ELR (cell line): ENCODE data around the gene HOXC11.

Experiments
- DNase-seq: peaks from one replicate; pipeline ENCODE4 v3.0.0-alpha.2; 2015; ENCODE audit warnings: low read depth

Gene HOXC11

DNA sequence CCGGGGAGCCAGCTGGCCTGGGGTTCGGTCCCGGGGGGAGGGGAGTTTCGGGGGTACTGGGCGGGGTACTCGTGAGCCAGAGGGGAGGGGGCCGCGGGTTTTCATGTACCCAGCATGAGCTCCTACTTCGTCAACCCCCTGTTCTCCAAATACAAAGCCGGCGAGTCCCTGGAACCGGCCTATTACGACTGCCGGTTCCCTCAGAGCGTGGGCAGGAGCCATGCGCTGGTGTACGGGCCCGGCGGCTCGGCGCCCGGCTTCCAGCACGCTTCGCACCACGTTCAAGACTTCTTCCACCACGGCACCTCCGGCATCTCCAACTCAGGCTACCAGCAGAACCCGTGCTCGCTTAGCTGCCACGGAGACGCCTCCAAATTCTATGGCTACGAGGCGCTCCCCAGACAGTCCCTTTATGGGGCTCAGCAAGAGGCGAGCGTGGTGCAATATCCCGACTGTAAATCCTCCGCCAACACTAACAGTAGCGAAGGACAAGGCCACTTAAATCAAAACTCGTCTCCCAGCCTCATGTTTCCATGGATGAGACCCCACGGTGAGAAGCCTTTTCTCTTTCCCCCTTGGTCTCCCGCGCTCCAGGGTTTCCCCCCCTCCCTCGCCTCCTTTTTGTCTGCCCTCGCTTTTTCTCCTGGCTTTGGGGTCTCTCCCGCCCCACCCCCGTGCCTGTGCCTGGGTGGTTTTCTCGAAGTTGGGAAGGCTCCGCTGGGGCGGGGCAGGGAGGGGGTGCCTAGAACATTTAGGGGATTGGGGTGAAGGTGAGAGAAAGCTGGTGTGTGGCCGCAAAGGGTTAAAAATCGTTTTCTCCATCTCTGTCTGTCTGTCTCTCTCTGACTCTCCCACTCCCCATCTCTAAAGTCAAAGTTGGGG is 36.5 kb downstream of the HOXC11 start:
- peak; percentile 57 for DNase-seq

DNA sequence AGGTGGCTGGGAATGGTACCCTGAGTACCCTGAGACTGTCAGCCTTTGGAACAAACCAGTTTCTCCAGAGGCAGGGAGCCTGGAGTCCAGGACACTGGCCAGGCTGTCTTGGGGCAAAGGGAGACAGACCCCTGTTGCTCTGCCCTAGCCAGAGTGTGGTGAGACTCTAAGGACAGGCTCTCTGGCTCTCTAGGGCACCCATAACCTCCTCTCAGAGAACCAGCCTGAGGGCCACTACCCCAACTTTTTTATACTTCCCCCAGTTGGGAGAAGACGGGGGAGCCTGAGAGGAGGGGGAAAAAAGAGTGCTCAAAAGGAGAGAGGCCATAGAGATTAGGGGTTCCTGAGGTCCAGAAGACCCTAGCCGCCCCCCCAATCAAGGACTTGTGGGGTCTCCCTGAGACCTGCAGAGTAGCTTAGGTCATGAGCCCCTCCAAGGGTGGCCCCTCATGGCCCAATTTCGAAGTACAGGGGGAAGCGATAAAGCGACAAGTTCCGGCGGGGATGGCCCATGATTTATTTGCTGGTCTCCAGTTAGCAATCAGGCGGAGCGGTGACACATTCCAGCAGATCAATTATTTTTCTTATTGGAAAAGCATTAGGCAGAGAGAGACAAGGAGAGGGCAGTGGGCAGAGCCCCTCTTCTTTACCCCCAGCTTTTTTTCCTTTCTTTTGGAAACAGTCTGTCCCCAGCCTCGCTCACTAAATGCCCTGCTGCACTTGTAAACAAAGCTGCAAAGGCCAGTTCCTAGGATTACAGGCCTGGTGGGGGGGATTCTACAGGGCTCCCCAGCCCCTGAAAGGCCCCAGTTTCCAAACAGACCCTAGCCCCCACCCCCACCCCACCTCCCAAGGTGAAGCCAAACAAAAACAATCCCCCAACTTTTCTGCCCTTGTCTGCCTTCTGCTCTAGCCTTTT is 37.4 kb downstream of the HOXC11 start:
- no peak for DNase-seq

GRCh38 chr12:54010972-54011664 is 38.2 kb downstream of the HOXC11 start:
- DNase-seq = no peak

GRCh38 chr12:54011665-54012532 is 39.0 kb downstream of the HOXC11 start:
- DNase-seq = no peak

DNA sequence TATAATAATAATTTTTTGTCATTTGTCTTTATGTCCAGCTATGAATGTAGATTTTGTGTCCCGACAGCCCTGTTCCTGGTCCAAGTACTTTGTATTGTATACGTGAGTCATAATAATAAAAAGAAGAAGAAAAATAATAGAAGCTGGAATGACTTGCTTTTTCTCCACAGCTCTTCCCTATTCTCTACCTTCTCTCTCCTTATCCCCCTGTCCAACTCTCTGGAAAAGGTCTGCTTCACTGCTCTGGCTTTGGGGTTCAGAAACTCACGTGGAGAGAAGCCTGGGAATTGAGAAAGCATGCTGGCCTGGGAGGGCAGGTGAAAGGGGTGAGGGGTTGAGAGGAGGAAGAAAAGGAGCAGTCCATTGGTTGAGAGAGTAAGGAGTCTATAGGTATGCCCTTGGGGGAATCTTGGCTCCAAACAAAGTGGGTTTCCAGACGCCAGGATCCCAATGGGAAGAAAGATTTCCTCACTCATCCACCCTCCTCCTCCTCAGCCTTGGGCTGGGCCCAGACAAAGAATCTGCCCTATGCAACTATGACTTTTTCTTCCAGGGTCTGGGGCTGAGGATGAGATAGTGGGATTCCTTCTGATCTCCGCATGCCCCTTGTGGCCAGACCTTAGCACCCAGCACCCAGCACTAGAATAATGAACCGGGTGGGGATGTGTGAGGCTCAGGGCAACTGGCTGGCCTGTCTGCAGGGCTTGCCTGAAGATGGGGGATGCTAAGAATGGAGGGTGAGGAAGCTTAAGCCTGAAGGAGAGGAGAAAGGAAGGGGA is 39.9 kb downstream of the HOXC11 start:
- no peak for DNase-seq

DNA sequence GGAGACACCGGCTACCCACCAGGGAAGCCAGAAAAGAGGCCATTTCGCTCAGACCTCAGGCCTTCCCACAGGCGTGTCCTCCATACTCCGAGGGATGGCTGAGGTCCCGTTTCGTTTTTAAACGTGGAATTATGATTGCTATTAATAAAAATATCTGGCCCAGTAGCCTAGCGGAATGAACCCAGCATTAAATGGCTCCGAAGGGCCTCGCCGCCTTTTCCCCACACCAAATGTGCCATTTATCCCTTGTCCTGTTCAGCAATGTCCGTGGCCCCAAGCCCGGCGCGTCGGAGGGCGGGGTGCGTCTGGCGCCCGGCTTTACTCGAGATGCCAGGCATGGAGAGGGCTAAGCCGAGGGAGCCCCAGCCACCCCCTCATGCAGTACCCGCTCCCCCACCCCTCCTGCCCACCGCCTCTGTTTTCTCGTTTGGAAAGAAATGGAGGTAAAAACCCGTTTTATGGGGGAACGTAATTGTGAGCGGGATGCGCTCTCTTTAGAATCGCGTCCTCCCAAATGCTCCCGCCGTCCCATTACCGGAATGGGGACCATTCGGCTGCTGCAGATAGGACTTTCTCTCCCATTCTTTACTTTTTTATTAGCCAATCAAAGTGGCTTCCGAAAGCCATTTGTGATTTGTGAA is 41.6 kb downstream of the HOXC11 start:
- DNase-seq = no peak

DNA sequence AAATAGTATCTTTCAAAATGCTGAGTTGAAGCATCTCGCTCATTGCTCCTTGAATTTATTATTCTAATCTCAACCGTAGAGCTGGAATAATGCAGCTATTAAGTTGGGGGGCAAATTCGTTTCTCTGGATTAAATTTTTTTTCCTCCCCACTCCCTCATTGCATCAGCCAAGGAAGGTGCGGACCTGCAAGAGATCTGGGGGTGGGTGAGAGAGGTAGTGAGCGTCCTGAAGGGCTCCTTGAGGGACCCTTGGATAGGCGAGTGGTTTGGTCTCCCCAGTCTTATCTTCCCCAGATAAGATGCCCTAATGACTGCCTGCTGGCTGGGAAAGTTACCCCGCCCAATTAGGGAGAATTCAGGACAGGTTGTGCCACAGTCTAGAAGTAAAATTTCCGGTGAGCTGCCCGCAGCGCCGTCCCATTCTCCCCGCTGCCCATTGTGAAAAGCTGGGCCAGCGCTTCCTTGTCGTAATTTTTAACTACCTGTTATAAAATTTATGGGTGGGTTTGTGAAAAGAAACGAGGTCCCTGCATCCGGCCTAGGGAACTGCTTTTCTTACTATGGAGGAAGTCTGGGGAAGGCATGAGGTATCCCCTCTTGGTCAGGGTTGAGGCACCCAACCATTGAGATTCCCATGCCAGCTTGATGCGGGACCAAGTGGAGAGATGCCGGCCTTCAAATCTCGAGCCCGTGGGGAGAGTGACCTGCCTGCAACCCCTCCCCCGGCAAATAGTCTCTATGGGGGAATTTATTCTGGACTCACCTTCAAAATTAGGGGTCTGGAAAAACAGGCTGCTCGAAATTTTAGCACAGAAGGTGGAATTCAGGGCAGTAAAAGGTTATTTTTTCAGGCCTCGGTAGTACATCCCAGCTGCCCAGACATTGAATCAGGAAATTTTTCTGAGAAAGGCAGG is 42.3 kb downstream of the HOXC11 start:
- DNase-seq = no peak

GRCh38 chr12:54016051-54016450 is 43.1 kb downstream of the HOXC11 start:
- no peak for DNase-seq

- DNase-seq = peak; percentile 92
Observed at GRCh38 chr12:54016478-54016964, 43.6 kb downstream of the HOXC11 start.

- DNase-seq = peak; percentile 63
Observed at GRCh38 chr12:54017027-54017788, 44.3 kb downstream of the HOXC11 start.

DNA sequence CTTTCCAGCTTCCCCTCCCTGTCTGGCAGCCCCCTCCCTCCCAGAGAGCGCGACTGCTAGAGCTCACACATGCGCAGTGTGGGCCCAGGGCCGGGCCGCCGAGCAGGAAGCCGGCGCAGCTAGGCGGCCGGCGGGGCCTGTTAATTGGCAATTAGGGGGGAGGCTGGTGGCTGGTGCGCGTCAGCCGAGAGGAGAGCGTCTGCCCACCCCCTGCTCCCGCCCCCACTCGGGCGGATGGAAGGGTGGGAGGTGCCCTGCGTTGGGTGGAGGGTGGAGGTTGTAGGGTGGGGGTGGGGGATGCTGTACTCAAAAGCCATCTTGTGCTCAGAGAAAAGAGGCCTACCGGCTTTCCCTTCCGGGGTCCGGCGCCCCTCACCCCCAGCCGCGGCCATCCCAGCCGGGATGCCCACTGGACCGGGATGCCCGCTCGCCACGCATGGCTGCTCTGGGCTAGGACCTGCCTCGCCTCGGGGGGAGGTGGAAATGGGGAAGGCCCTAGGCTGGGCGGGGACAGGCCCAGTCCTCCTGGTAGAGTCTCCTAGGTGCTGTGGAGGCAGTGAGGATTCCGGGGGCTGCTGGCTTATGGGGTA is 45.0 kb downstream of the HOXC11 start:
- peak; percentile 88 for DNase-seq

- no peak for DNase-seq
Observed at GRCh38 chr12:54018468-54018984, 45.6 kb downstream of the HOXC11 start.

DNA sequence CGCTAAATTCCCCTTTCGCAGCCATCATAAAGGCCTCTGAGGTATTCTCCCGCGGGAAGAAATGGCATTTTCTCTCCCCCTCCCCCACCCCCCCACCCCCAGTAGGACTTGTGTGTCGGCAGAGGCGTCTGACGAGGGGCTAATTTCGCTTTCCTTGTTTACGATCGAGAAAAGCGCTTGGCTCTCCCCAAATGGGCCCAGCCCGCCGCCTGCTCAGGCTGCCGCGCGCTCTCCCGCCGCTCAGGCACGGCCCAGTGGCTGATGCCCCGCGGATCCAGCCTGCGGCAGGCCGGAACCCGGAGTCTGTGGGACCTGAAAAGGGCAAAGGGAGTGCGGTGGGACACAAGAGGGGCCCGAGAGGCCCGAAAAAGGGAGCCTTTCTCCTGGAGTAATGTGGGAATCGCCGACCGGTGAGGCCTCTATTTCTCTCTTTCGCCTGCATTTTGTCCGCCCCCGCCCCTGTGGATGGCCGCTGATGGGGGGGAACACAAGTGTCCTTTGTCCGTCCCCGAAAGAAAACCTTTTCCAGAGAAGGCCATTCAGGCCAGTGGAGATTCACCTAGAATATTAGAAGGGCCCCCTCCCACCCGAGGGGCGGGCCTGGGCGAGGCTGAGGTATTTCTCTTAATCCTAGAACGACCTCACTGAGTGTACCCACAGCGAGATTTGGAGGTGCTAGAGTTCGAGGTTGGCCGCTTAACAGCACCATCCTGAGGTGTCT is 46.3 kb downstream of the HOXC11 start:
- no peak for DNase-seq

DNA sequence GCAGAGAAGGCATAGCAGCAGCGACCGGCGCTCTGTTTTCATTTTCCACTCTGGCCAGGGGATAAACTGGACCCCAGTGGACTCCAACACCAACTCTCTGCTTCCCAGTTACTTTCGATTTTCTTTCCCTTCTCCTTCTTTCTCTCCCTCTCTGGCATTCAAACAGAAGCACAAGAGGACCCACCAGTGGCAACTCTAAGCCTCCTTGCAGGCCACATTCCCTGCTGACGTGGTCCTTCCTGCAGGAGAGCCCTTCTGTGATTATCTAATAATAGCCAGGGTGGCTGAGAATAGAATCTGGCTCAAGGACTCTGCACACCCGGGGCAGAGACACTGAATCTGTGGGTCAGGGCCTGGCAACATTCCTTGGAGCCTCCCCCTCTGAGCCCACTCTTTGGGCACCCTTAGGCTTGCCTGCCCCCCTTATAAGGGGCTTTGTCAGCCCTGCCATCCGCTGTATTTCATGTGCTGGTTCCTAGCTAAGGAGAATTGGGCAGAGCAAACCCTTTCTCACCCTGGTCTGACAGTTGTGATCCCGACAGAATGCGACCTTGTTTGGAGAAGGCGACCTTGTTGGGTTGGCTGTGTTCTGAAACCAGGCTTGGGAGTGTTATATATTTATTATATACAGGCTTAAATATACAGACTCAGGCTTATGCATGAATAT is 47.1 kb downstream of the HOXC11 start:
- DNase-seq = peak; percentile 20

- no peak for DNase-seq
Observed at GRCh38 chr12:54020591-54021405, 47.9 kb downstream of the HOXC11 start.
